Peyer's patch (tissue), 4 donors: ENCODE results near the gene CAMSAP1.

Experiments used
- CTCF ChIP-seq, 6 experiments: fragments of 450-650 bp in 4 of 6; fragments of 200-600 bp in 2 of 6; sonication (generic) in 1 of 6; IDR thresholded peaks; one replicate each; pipeline ENCODE4 v1.5.1; 2017 to 2019; ENCODE audit warnings: antibody characterized with exemption in 6 of 6, mild to moderate bottlenecking in 3 of 6, moderate library complexity in 1 of 6
- POLR2A ChIP-seq, 2 donors: fragments of 450-650 bp; IDR thresholded peaks; one replicate each; pipeline ENCODE4 v1.5.1; 2017; ENCODE audit warnings: antibody characterized with exemption in 2 of 2, mild to moderate bottlenecking in 2 of 2, moderate library complexity in 2 of 2

DNA sequence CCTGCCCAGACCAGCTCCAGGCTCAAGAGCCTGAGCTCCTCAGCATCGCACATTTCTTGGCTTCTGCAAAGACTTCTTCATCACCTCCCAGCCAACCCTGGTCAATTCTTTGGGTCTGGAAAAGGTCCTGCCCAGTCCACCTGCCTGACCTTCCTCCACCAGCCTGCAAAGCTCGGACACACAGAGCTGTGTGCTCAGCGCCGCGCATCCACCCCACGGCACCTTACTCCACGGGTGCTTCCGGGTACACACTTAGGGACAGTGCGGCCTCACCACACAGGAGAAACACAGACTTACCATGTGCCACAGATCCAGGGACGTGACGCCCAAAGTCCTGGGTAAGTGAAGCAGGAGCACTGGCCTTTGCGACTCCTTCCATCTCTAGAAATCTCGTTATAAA lies 108.1 kb downstream of the CAMSAP1 start:
- TF ChIP-seq CTCF (IDR thresholded peaks at IDR 0.05) (no peak), POLR2A (IDR thresholded peaks at IDR 0.05) (no peak)
